Mesendoderm (in vitro differentiated cells): ENCODE measurements around the gene ZRSR2. TPM values are rescaled to one million over a fixed set of nuclear protein-coding genes. Genes with fewer than 3 reads are reported as not detected.
"Not testable (repeated sequence)": the region's sequence is repeated elsewhere in the genome, so short reads cannot be mapped to it uniquely, and the experiment has no call there.

Experiments used
- DNase-seq: peaks from one replicate; pipeline ENCODE4 v3.0.0; 2013
- H2AK5ac ChIP-seq: 2 replicates; pipeline ENCODE4 v1.6.1; 2013; ENCODE audit warnings: low read length, inconsistent platforms
- H2BK120ac ChIP-seq: 2 replicates; pipeline ENCODE4 v1.6.1; 2013; ENCODE audit warnings: low read depth, mild to moderate bottlenecking, low read length, moderate library complexity, mixed read lengths
- H2BK15ac ChIP-seq: replicated peaks from 2 replicates; pipeline ENCODE4 v1.6.1; 2013; ENCODE audit warnings: low read depth, mild to moderate bottlenecking, moderate library complexity
- H2BK5ac ChIP-seq: 2 replicates; pipeline ENCODE4 v1.6.1; 2013; ENCODE audit warnings: low read length, inconsistent platforms
- H3K18ac ChIP-seq: 2 replicates; pipeline ENCODE4 v1.6.1; 2013; ENCODE audit warnings: mild to moderate bottlenecking, low read length, mixed read lengths
- H3K23ac ChIP-seq: one replicate; pipeline ENCODE4 v1.6.1; 2013; ENCODE audit warnings: low read length
- H3K27ac ChIP-seq: 2 replicates; pipeline ENCODE4 v1.5.1; 2013; ENCODE audit warnings: low read depth, mild to moderate bottlenecking, inconsistent platforms, low read length, moderate library complexity
- H3K27me3 ChIP-seq: 2 replicates; pipeline ENCODE4 v1.6.1; 2013; ENCODE audit warnings: low read length, control low read depth, mild to moderate bottlenecking, inconsistent platforms; ENCODE audit not compliant: insufficient read depth, poor library complexity
- H3K36me3 ChIP-seq: 2 replicates; pipeline ENCODE4 v1.6.1; 2013; ENCODE audit warnings: low read length, inconsistent platforms; ENCODE audit not compliant: control insufficient read depth, insufficient read depth
- H3K4ac ChIP-seq: one replicate; pipeline ENCODE4 v1.6.1; 2013; ENCODE audit warnings: low read depth, mild to moderate bottlenecking, low read length, moderate library complexity
- H3K4me1 ChIP-seq: 2 replicates; pipeline ENCODE4 v1.6.1; 2013; ENCODE audit warnings: low read depth, low read length, inconsistent platforms; ENCODE audit not compliant: control insufficient read depth
- H3K4me2 ChIP-seq: 2 replicates; pipeline ENCODE4 v1.6.1; 2013; ENCODE audit warnings: low read length
- H3K4me3 ChIP-seq: 2 replicates; pipeline ENCODE4 v1.5.1; 2013; ENCODE audit warnings: mild to moderate bottlenecking, low read length
- H3K56ac ChIP-seq: one replicate; pipeline ENCODE4 v1.6.1; 2013; ENCODE audit warnings: low read length
- H3K79me1 ChIP-seq: 2 replicates; pipeline ENCODE4 v1.6.1; 2013; ENCODE audit warnings: low read length, inconsistent platforms
- H3K79me2 ChIP-seq: 2 replicates; pipeline ENCODE4 v1.6.1; 2013; ENCODE audit warnings: mild to moderate bottlenecking, low read length; ENCODE audit not compliant: control insufficient read depth, insufficient read depth
- H3K9ac ChIP-seq: 2 replicates; pipeline ENCODE4 v1.6.1; 2013; ENCODE audit warnings: low read length, inconsistent platforms
- H4K5ac ChIP-seq: one replicate; pipeline ENCODE4 v1.6.1; 2013; ENCODE audit warnings: low read length
- H4K8ac ChIP-seq: one replicate; pipeline ENCODE4 v1.6.1; 2013; ENCODE audit warnings: low read depth, mild to moderate bottlenecking, control low read depth, low read length, moderate library complexity
- WGBS: extraction: QIAGEN DNeasy Blood & Tissue Kit; methylation state at CpG from one replicate; pipeline ENCODE4 v1.1.7; 2013; ENCODE audit warnings: low lambda C conversion rate, missing lambda C conversion rate; ENCODE audit not compliant: insufficient coverage; ENCODE audit errors: extremely low coverage; 5-methylcytosine and 5-hydroxymethylcytosine counted together
- polyA plus RNA-seq, 2 experiments: library from polyadenylated mRNA; stranded (reverse); fragments of 200-250 nt; gene quantifications; one replicate each; pipeline ENCODE4 v1.2.3, GENCODE V29; 2013

ZRSR2 gene, protein sequence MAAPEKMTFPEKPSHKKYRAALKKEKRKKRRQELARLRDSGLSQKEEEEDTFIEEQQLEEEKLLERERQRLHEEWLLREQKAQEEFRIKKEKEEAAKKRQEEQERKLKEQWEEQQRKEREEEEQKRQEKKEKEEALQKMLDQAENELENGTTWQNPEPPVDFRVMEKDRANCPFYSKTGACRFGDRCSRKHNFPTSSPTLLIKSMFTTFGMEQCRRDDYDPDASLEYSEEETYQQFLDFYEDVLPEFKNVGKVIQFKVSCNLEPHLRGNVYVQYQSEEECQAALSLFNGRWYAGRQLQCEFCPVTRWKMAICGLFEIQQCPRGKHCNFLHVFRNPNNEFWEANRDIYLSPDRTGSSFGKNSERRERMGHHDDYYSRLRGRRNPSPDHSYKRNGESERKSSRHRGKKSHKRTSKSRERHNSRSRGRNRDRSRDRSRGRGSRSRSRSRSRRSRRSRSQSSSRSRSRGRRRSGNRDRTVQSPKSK
- 12.3 TPM for polyA plus RNA-seq (2013, experiment 1 of 2)
- polyA plus RNA-seq (2013, experiment 2 of 2), result 12.9 TPM

DNA sequence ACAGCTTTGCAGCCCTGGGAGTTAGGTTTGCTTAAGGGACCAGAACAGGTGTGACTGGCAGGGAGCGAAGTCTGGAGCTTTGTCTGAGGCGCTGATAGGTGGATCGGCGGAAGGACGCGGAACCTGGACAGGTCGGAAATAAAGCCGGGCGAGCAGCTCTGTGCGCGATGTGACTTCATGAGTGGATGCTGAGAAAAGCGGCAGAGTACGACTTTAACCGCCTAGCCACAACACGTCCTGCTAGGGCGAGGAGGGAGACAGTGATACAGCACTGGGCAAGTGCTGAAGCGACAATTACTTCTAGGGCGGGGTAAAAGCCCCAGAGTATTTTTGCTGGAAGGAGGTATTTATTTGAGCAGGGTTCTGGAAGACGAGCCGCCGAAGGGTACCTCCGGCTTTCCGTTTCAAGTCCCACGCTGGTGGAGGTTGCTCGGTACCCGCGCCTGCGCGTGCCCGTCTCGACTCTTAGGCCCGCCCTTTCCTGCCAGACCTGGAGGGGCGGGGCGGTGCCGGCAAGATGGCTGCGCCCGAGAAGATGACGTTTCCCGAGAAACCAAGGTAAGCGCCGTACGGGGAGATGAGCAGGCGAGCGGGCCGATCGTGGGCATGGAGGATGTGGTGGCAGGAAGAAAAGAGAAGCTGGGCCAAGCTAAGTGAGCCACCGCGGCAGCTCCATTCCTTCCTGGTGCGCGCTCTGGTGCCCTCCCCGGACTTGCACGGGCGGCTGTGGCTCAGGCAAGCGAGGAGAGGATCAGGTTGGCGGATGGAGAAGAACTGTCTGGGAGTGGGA, at the start of gene ZRSR2:
Gene ZRSR2, plus strand, starts transcription at position 506 of the 790 bp plus-strand sequence. Its CDS starts 12 bp downstream, at position 518.
- Histone ChIP-seq H3K36me3 (no peaks in the 10 kb centered on the region), H3K79me1 (no peaks in the 10 kb centered on the region), H2BK120ac (no peak within 1 kb of the TSS), H3K79me2 (no peaks in the 10 kb centered on the region), H3K4me2 (peak within 1 kb of the TSS; percentile 70), H2AK5ac (no peak within 1 kb of the TSS), H3K4me3 (peak within 1 kb of the TSS; percentile 86), H3K4ac (no peak within 1 kb of the TSS), H3K56ac (peak within 1 kb of the TSS; percentile 90), H2BK15ac (no peak within 1 kb of the TSS), H3K9ac (peak within 1 kb of the TSS; percentile 86), H3K27me3 (no peaks in the 10 kb centered on the region), H3K4me1 (no peaks in the 10 kb centered on the region), H3K18ac (peak within 1 kb of the TSS; percentile 69), H3K27ac (peak within 1 kb of the TSS; percentile 68), H3K23ac (no peak within 1 kb of the TSS), H2BK5ac (no peak within 1 kb of the TSS), H4K5ac (no peak within 1 kb of the TSS), H4K8ac (no peak within 1 kb of the TSS)
- WGBS, result no CpG with 5 or more reads among the region's 55 CpGs
- DNase-seq, result peak; percentile 83

DNA sequence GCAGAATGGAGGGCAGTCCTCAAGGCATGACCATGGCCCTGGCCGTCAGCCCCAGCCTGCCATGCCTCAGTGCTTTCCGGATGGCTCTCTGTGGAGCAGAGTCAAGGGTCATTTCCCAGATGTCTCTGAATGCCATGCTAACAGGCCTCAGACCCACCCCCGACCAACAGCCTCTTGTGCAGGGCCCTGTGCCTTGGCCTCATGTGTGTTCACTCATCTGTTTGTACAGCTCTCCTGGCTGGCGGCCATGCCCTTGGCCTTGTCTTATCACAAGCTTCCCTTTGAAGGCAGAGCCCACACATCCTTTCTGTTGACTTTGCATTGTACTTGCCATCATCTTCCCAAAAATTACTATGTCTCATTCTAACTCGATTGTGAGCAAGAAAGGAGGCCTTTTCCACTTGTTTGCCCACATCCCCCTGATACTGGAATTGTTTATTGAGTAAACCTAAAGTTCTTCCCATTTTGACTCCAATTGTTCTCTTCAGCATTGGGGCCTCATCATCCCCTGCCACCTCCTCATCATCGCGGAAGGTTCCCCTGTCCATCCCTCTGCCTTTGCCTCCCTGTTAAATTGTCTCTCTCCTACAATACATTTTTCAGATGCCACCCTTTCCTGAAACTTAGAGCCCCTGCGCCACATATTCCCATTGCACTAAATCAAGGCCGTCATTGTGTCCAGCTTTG, 46.0 kb upstream of the ZRSR2 start:
- no CpG with 5 or more reads among the region's 9 CpGs for WGBS
- Histone ChIP-seq H2BK120ac (no peak overlapping the region), H2AK5ac (no peak overlapping the region), H2BK15ac (no peak overlapping the region), H3K79me2 (no peaks in the 10 kb centered on the region), H3K4ac (no peak overlapping the region), H2BK5ac (no peak overlapping the region), H3K36me3 (no peaks in the 10 kb centered on the region), H3K4me2 (no peak overlapping the region), H4K8ac (no peak overlapping the region), H3K4me1 (no peaks in the 10 kb centered on the region), H3K4me3 (no peak overlapping the region), H4K5ac (no peak overlapping the region), H3K18ac (no peak overlapping the region), H3K79me1 (no peaks in the 10 kb centered on the region), H3K27ac (no peak overlapping the region), H3K56ac (no peak overlapping the region), H3K9ac (no peak overlapping the region), H3K23ac (no peak overlapping the region), H3K27me3 (no peaks in the 10 kb centered on the region)
- DNase-seq, result no peak

DNA sequence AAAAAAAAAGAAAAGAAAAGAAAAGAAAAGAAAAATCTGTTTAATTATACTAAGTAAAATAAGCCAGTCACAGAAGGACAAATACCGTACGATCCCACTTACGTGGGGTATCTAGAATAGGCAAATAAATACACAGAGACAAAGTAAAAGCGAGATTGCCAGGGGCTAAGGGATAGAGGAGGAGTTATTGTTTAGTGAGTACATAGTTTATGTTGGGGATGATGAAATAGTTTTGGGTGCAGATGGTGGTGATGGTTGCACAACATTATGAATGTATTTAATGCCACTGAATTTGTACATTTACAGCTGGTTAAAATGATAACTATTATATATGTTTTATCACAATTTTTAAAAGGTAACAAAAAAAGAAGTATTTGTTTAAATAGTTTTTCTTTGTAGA, 45.1 kb upstream of the ZRSR2 start:
- Histone ChIP-seq H3K4me3 (no peak overlapping the region), H3K4ac (no peak overlapping the region), H2AK5ac (no peak overlapping the region), H2BK5ac (no peak overlapping the region), H3K79me1 (no peaks in the 10 kb centered on the region), H3K4me1 (no peaks in the 10 kb centered on the region), H2BK15ac (no peak overlapping the region), H3K9ac (no peak overlapping the region), H4K5ac (no peak overlapping the region), H3K27me3 (no peaks in the 10 kb centered on the region), H3K18ac (no peak overlapping the region), H3K27ac (no peak overlapping the region), H4K8ac (no peak overlapping the region), H3K79me2 (no peaks in the 10 kb centered on the region), H3K56ac (no peak overlapping the region), H3K36me3 (no peaks in the 10 kb centered on the region), H3K23ac (no peak overlapping the region), H2BK120ac (no peak overlapping the region), H3K4me2 (no peak overlapping the region)
- DNase-seq, result no peak
- no CpG with 5 or more reads among the region's 4 CpGs for WGBS

DNA sequence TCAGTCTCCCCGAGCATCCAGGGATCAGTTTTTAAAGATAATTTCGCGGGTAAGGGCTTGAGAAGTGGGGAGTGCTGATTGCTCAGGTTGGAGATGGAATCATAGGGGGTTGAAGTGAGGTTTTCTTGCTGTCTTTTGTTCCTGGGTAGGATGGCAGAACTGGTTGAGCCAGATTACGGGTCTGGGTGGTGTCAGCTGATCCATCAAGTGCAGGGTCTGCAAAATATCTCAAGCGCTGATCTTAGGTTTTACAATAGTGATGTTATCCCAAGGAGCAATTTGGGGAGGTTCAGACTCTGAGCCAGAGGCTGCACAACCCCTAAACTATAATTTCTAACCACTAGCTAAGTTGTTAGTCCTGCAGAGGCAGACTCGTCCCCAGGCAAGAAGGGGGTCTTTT, 43.6 kb upstream of the ZRSR2 start:
- H3K79me1 ChIP-seq, DNase-seq, H3K27me3 ChIP-seq, H3K36me3 ChIP-seq, H3K4me2 ChIP-seq, H2BK15ac ChIP-seq, H2BK5ac ChIP-seq, H3K4me1 ChIP-seq, H3K79me2 ChIP-seq, H3K23ac ChIP-seq, H4K8ac ChIP-seq, H2BK120ac ChIP-seq, H2AK5ac ChIP-seq, H3K4ac ChIP-seq, H3K9ac ChIP-seq, H4K5ac ChIP-seq, H3K4me3 ChIP-seq, H3K27ac ChIP-seq: not testable (repeated sequence)
- Histone ChIP-seq H3K56ac (peak overlapping the region; percentile 25), H3K18ac (peak overlapping the region; percentile 60)
- no CpG with 5 or more reads among the region's 6 CpGs for WGBS

DNA sequence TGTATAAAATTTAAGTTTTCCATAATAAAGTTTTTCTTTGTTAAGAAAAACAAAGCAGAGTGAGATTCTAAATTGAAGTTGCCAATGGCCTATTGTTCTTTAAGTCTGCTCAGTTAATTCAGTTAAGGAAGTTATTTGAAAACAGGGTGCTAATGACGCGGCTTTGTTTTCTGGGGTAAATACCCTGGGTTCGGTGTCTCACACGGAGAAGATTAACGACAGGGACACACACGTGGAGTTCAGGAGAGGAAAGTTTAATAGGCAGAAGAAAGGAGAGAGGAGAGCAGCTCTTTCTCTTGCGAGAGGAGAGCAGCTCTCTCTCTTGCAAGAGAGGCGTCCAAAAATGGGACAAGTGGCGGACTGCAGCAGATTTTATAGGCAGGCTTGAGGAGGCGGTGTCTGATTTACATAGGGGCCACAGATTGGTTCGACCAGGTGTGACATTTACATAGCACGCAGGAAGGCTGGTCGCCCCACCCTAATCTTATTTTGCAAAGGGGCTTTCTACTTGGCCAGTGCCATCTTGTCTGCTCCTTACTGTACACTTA, 42.6 kb upstream of the ZRSR2 start:
- Histone ChIP-seq H3K18ac (peak overlapping the region; percentile 51), H4K5ac (no peak overlapping the region), H3K4ac (no peak overlapping the region), H2AK5ac (no peak overlapping the region), H3K56ac (no peak overlapping the region), H3K79me1 (no peaks in the 10 kb centered on the region), H3K27me3 (no peaks in the 10 kb centered on the region), H3K4me1 (no peaks in the 10 kb centered on the region), H3K79me2 (no peaks in the 10 kb centered on the region), H3K36me3 (no peaks in the 10 kb centered on the region), H4K8ac (no peak overlapping the region), H3K9ac (no peak overlapping the region), H2BK15ac (no peak overlapping the region), H3K4me3 (no peak overlapping the region), H3K23ac (no peak overlapping the region), H2BK120ac (no peak overlapping the region), H2BK5ac (no peak overlapping the region), H3K27ac (peak overlapping the region; percentile 12), H3K4me2 (no peak overlapping the region)
- DNase-seq, result peak; percentile 41
- no CpG with 5 or more reads among the region's 13 CpGs for WGBS
